IPS-20b (cell line): ENCODE results near the gene ZNRF3.
A peak's percentile ranks its signal among the peaks of the same experiment; 100 is the strongest.
"Not testable (repeated sequence)": the region's sequence is repeated elsewhere in the genome, so short reads cannot be mapped to it uniquely, and the experiment has no call there.

Experiments
- H3K27ac ChIP-seq: one replicate; pipeline ENCODE4 v1.5.1; 2013; ENCODE audit warnings: low read length
- H3K27me3 ChIP-seq: 2 replicates; pipeline ENCODE4 v1.6.1; 2013; ENCODE audit warnings: mild to moderate bottlenecking, low read length, inconsistent platforms; ENCODE audit not compliant: insufficient read depth
- H3K36me3 ChIP-seq: 2 replicates; pipeline ENCODE4 v1.6.1; 2013; ENCODE audit warnings: low read depth, mild to moderate bottlenecking, inconsistent platforms, low read length, moderate library complexity; ENCODE audit not compliant: insufficient read depth
- H3K4me1 ChIP-seq: 2 replicates; pipeline ENCODE4 v1.6.1; 2013; ENCODE audit warnings: mild to moderate bottlenecking, control low read depth, inconsistent platforms, low read length, moderate library complexity; ENCODE audit not compliant: insufficient read depth
- H3K4me3 ChIP-seq: 2 replicates; pipeline ENCODE4 v1.5.1; 2013; ENCODE audit warnings: mild to moderate bottlenecking, low read length, inconsistent platforms
- H3K9ac ChIP-seq: 2 replicates; pipeline ENCODE4 v1.6.1; 2013; ENCODE audit warnings: low read depth, mild to moderate bottlenecking, inconsistent platforms, low read length, moderate library complexity
- H3K9me3 ChIP-seq: 2 replicates; pipeline ENCODE4 v1.6.1; 2013; ENCODE audit warnings: mild to moderate bottlenecking, low read depth, low read length, inconsistent platforms; ENCODE audit not compliant: insufficient read depth

Gene ZNRF3

GRCh38 chr22:28882878-28883656 is at the start of gene ZNRF3:
Gene ZNRF3, plus strand, starts transcription at chr22:28883572. Its CDS starts 195 bp downstream, at chr22:28883767.
- Histone ChIP-seq H3K27me3 (peaks cover 13% of the 10 kb centered on the region; the same call in 1 of the 2 replicates), H3K4me1 (peaks cover 28% of the 10 kb centered on the region), H3K36me3 (no peaks in the 10 kb centered on the region), H3K9me3 (no peaks in the 10 kb centered on the region), H3K4me3 (peak within 1 kb of the TSS; percentile 88), H3K27ac (no peak within 1 kb of the TSS), H3K9ac (peak within 1 kb of the TSS; percentile 80; the same call in 1 of the 2 replicates)

DNA sequence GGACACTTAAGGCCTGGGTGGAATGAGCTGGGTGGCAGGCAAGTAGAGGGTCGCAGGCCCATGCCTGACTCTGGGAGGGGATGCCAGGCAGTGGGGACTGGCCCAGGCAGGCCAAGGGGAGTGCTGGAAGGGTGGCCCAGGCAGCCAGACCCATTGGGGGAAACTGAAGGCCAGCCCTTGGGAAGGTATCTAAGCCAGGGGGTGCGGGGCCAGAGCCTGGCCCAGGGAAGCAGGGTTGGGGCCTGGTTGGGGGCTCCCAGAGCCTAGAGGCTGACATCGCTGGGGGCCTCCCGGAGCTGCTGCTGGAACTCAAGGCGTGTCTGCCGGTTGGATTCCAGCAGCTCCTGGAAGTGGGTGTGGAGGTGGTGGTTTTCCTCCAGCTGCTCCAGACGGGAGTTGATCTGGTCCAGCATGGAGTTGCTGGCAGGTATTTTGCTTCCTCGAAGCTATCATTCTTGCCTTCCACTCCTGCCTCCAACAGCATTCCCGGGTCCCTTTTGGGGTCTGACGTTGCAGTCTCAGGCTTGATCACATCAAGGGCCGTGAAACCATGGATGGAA is 47.7 kb upstream of the ZNRF3 start:
- H3K36me3 ChIP-seq = no peaks in the 10 kb centered on the region
- H3K27me3 ChIP-seq = no peaks in the 10 kb centered on the region
- no peaks in the 10 kb centered on the region for H3K4me1 ChIP-seq
- no peak overlapping the region for H3K9ac ChIP-seq
- no peak overlapping the region for H3K27ac ChIP-seq
- no peak overlapping the region for H3K4me3 ChIP-seq
- no peaks in the 10 kb centered on the region for H3K9me3 ChIP-seq

DNA sequence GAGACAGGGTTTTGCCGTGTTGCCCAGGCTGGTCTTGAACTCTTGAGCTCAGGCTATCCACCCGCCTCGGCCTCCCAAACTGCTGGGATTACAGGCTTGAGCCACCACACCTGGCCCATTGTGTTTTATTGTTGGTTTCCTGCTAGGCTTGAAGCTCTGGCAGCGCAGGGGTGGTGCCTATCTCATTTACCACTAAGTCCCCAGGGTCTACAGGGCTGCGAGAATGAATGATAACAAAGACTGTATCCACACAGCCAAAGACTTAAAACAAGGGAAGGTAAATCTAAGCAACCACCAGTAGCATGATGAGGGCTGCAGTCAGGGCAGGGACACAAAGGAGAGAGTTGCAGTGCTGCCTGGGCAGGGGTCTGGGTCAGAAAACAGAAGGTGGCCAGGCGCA is 45.7 kb upstream of the ZNRF3 start:
- H3K4me1 ChIP-seq = no peaks in the 10 kb centered on the region
- H3K27ac ChIP-seq = no peak overlapping the region
- H3K9ac ChIP-seq = no peak overlapping the region
- H3K27me3 ChIP-seq = no peaks in the 10 kb centered on the region
- H3K9me3 ChIP-seq = no peaks in the 10 kb centered on the region
- H3K36me3 ChIP-seq = no peaks in the 10 kb centered on the region
- H3K4me3 ChIP-seq = no peak overlapping the region

DNA sequence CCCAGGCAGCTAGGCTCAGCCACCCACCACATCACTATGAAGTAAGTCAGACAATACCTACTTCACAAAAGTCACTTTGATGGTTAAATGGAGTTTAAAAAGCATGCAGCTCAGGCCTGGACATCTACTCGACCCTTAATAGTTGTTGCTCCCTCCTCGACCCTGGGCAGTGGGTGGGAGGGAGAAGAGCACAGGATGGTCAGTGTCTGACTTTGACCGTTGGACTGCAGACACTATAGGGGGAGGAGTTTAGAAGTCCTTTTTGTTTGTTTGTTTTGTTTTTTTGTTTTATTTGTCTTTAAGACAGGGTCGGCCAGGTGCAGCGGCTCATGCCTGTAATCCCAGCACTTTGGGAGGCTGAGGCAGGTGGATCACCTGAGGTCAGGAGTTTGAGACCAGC is 44.4 kb upstream of the ZNRF3 start:
- Histone ChIP-seq H3K4me3 (no peak overlapping the region), H3K4me1 (no peaks in the 10 kb centered on the region), H3K9me3 (no peaks in the 10 kb centered on the region), H3K27ac (no peak overlapping the region), H3K9ac (no peak overlapping the region), H3K27me3 (no peaks in the 10 kb centered on the region), H3K36me3 (no peaks in the 10 kb centered on the region)

DNA sequence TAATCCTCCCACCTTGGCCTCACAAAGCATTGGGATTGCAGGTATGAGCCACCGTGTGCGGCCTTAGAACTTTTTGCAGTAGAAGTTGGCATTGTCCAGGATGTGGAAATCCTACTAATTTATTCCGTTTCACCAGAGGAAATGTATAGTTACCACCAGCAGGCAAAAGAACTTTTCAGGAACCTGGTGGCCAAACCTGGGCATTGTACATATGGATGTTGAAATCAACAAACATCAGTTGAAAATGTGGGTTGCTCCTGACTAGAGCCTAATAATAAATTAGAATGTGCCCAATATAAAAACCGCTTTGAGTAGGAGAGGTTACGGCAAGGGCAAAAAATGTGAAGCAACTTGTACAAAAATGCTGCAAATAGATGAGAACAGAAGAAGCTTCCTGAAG is 42.3 kb upstream of the ZNRF3 start:
- Histone ChIP-seq H3K27ac (no peak overlapping the region), H3K9ac (no peak overlapping the region), H3K27me3 (no peaks in the 10 kb centered on the region)

DNA sequence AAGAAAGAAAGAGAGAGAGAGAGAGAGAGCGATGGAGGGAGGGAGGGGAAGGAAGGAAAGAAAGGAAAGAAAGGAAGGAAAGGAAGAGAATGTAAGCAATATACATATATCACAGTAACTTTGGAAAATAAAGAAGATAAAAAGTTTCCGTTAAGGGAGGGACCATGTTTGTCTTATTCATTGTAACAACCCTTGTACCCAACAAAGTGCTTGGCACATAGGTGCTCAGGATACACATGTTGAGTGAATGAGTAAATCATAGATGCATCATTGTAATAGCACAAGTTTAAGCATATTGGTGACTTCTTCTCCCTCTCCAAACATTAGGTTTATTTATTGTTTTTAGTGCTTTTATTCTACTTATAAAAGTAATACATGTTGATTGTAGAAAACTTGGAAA is 39.7 kb upstream of the ZNRF3 start:
- Histone ChIP-seq H3K36me3 (no peaks in the 10 kb centered on the region), H3K9me3 (no peaks in the 10 kb centered on the region; the same call in 1 of the 2 replicates), H3K27me3 (no peaks in the 10 kb centered on the region), H3K27ac (no peak overlapping the region), H3K4me1 (no peaks in the 10 kb centered on the region), H3K9ac (no peak overlapping the region), H3K4me3 (no peak overlapping the region)

More for the DNA sequence above, 42.3 kb upstream of the ZNRF3 start:
- H3K9me3 ChIP-seq = no peaks in the 10 kb centered on the region
- H3K4me1 ChIP-seq = no peaks in the 10 kb centered on the region
- no peak overlapping the region for H3K4me3 ChIP-seq
- no peaks in the 10 kb centered on the region for H3K36me3 ChIP-seq

GRCh38 chr22:28844277-28844676 is 39.1 kb upstream of the ZNRF3 start:
- not testable (repeated sequence) for H3K27ac ChIP-seq, H3K4me3 ChIP-seq, H3K9ac ChIP-seq, H3K9me3 ChIP-seq, H3K4me1 ChIP-seq, H3K36me3 ChIP-seq, H3K27me3 ChIP-seq

GRCh38 chr22:28846994-28847393 is 36.4 kb upstream of the ZNRF3 start:
- no peak overlapping the region for H3K9ac ChIP-seq
- H3K9me3 ChIP-seq = no peaks in the 10 kb centered on the region; the same call in 1 of the 2 replicates
- no peak overlapping the region for H3K4me3 ChIP-seq
- no peaks in the 10 kb centered on the region for H3K4me1 ChIP-seq
- H3K27me3 ChIP-seq = no peaks in the 10 kb centered on the region
- H3K27ac ChIP-seq = no peak overlapping the region
- H3K36me3 ChIP-seq = no peaks in the 10 kb centered on the region

DNA sequence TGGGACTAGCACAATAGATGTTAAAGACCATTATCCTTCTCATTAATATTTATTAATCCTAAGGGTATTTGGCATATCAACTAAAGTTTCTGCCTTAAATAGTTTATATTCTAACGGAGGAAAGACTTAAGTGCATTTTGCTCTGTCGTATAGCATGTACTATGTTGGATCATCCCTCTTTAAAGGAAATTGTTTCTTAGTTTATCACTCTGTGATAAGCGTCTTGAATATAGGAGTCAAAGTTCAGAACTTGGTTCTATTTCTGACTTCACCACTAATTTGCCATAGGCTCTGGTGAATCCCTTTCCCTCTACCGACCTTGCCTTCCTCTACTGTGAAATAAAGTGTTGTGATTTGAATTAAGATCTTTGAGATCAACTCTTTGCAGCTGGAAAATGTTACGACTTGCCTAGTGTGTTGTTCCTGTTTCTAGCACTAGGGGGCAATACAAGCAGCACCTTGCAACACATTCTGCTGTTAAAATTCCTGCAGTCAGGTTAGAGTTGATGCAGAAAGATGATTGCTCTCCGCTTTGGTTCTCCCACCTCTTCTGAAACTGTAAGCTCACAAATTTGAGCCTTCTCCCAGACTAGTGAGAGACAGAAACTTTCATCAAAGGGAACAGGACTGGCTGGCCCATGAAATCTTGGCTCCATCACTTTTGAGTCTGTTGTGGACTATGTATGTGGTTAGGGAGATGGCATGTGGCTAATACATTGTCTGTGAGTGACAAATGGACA is 27.8 kb upstream of the ZNRF3 start:
- H3K4me3 ChIP-seq = no peak overlapping the region
- H3K36me3 ChIP-seq = no peaks in the 10 kb centered on the region
- no peaks in the 10 kb centered on the region for H3K27me3 ChIP-seq
- no peaks in the 10 kb centered on the region for H3K4me1 ChIP-seq
- no peak overlapping the region for H3K27ac ChIP-seq
- no peaks in the 10 kb centered on the region for H3K9me3 ChIP-seq
- H3K9ac ChIP-seq = no peak overlapping the region

- Histone ChIP-seq H3K4me3 (no peak overlapping the region), H3K4me1 (no peaks in the 10 kb centered on the region), H3K36me3 (no peaks in the 10 kb centered on the region), H3K27me3 (no peaks in the 10 kb centered on the region), H3K9me3 (no peaks in the 10 kb centered on the region), H3K9ac (no peak overlapping the region), H3K27ac (no peak overlapping the region)
Observed at GRCh38 chr22:28856095-28856455, 27.3 kb upstream of the ZNRF3 start.

DNA sequence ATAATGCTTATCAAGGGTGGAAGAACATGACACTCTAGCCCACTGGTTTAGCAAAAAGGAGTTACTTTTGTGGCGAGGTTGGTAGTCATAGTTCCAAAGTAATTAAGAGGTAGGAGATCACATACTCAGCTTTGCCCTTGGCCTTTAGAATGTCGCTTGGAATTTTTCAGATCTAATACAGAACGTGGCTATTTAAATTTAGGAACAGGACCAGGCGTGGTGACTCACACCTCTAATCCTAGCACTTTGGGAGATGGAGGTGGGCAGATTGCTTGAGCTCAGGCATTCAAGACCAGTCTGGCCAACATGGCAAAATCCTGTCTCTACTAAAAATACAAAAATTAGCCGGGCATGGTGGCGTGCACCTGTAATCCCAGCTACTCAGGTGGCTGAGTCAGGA is 26.1 kb upstream of the ZNRF3 start:
- Histone ChIP-seq H3K9me3 (no peaks in the 10 kb centered on the region), H3K36me3 (no peaks in the 10 kb centered on the region), H3K4me3 (no peak overlapping the region), H3K27ac (no peak overlapping the region), H3K9ac (no peak overlapping the region), H3K27me3 (no peaks in the 10 kb centered on the region), H3K4me1 (no peaks in the 10 kb centered on the region)
